CD4-positive, alpha-beta T cell treated with Interleukin-6 for 4 hours (primary cell): ENCODE measurements around the gene PTPMT1.

Experiments
- DNase-seq: peaks from one replicate; pipeline ENCODE4 v3.0.0-alpha.2; 2020; ENCODE audit warnings: mixed read lengths

PTPMT1 gene

DNA sequence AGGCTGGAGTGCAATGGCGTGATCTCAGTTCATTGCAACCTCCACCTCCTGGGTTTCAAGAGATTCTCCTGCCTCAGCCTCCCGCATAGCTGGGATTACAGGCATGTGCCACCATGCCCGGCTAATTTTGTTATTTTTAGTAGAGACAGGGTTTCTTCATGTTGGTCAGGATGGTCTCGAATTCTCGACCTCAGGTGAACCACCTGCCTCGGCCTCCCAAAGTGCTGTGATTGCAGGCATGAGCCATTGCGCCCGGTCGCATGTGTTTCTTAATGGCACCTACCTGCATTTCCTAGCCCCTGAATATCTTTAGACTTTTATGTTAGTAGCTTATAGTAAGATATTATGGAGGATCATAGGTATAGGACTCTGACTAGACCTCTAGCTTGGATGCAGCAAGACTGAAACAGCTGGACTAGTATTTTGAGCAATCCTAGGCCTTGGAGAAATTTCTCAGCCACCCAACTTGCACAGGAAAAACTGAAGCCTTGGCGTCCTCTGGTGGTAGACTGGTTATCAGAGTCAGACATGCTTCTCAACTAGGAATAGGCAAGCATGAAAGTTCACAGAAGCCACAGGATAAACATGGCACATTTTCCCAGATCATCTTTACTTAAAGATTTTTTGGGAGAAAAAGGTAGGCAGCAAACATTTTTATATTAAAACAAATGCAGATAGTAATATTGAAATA, 51.5 kb downstream of the PTPMT1 start:
- DNase-seq = peak; percentile 13

GRCh38 chr11:47617417-47617809, 52.0 kb downstream of the PTPMT1 start:
- DNase-seq = no peak

- DNase-seq = no peak
Observed at GRCh38 chr11:47620836-47621378, 55.5 kb downstream of the PTPMT1 start.
